A549 (cell line): ENCODE data around the gene AIF1. TPM values are rescaled to one million over a fixed set of nuclear protein-coding genes. Genes with fewer than 3 reads are reported as not detected.

Source experiments
- ATAC-seq, 2 experiments: fragments of 200-7000 bp in 1 of 2; fragments of >200 bp in 1 of 2; cut with Nextera tagmentation in 1 of 2; cut with Tn5 transposase in 1 of 2; 3 replicates each; pipeline versions ENCODE4 v1.8.0 to v1.9.1; 2018 to 2020; ENCODE audit warnings: mild to moderate bottlenecking in 1 of 2, moderate library complexity in 1 of 2
- CTCF ChIA-PET: fragments of 300-600 bp; sonication (Branson Sonifier 250); formaldehyde crosslinking; extraction: SDS; loops from one replicate; lab custom pipeline; 2021; ENCODE audit warnings: antibody characterized with exemption, inconsistent platforms; lab: Yijun Ruan, JAX
- POLR2A ChIA-PET: fragments of 350-600 bp; formaldehyde crosslinking; extraction: SDS; loops from one replicate; lab custom pipeline; 2021; ENCODE audit warnings: antibody characterized with exemption, inconsistent platforms; lab: Yijun Ruan, JAX
- DNase-seq, 2 experiments: peaks; one replicate each; pipeline versions ENCODE4 v3.0.0 to v3.0.0-alpha.2; 2011 to 2016; ENCODE audit warnings: low read depth in 1 of 2, low spot score in 1 of 2
- FAIRE-seq: peaks from 2 replicates; lab custom pipeline; 2011; peaks lifted over from hg19 to GRCh38; lab: Jason Lieb, UNC
- H3K27ac ChIP-seq, 2 experiments: fragments of >200 bp; sonication (Bioruptor Twin); formaldehyde crosslinking; 3 replicates each; pipeline ENCODE4 v1.5.1; 2016 to 2017
- H3K4me1 ChIP-seq: fragments of >200 bp; sonication (Bioruptor Twin); formaldehyde crosslinking; 3 replicates; pipeline ENCODE4 v1.6.1; 2016
- H3K4me2 ChIP-seq: fragments of >200 bp; sonication (Bioruptor Twin); formaldehyde crosslinking; 3 replicates; pipeline ENCODE4 v1.6.1; 2016
- H3K4me3 ChIP-seq: fragments of >200 bp; sonication (Bioruptor Twin); formaldehyde crosslinking; 3 replicates; pipeline ENCODE4 v1.5.1; 2016
- H3K9me3 ChIP-seq: fragments of >200 bp; sonication (Bioruptor Twin); formaldehyde crosslinking; 3 replicates; pipeline ENCODE4 v1.6.1; 2016
- BCL3 ChIP-seq: fragments of >200 bp; sonication (Bioruptor Twin); formaldehyde crosslinking; IDR thresholded peaks from 3 replicates; pipeline ENCODE4 v1.6.1; 2016
- BHLHE40 ChIP-seq: IDR thresholded peaks from 2 replicates; pipeline ENCODE4 v1.6.1; 2012; ENCODE audit warnings: low read depth, low read length, inconsistent platforms
- FOSL2 ChIP-seq, 2 experiments: fragments of 450-650 bp in 1 of 2; fragments of >200 bp in 1 of 2; sonication (Bioruptor Twin) in 1 of 2; formaldehyde crosslinking; IDR thresholded peaks; 2 replicates each; pipeline versions ENCODE4 v1.5.0 to v1.6.1; 2016 to 2020; ENCODE audit warnings: mild to moderate bottlenecking in 1 of 2, moderate library complexity in 1 of 2
- FOXS1 ChIP-seq: fragments of 250-450 bp; sonication (Bioruptor Pico); IDR thresholded peaks from 2 replicates; pipeline ENCODE4 v1.5.0; 2020; ENCODE audit warnings: mild to moderate bottlenecking, moderate library complexity
- GATA3 ChIP-seq: IDR thresholded peaks from 2 replicates; pipeline ENCODE4 v1.6.1; 2012; ENCODE audit warnings: borderline replicate concordance
- HDAC2 ChIP-seq: fragments of 200-600 bp; sonication (generic); IDR thresholded peaks from 2 replicates; pipeline ENCODE4 v1.6.1; 2016
- HEYL ChIP-seq: fragments of 250-450 bp; sonication (Bioruptor Pico); IDR thresholded peaks from 2 replicates; pipeline ENCODE4 v1.8.0; 2021; ENCODE audit warnings: mild to moderate bottlenecking, moderate library complexity
- HOXB5 ChIP-seq: fragments of 250-450 bp; sonication (Bioruptor Pico); IDR thresholded peaks from 2 replicates; pipeline ENCODE4 v1.5.0; 2020; ENCODE audit warnings: mild to moderate bottlenecking, moderate library complexity
- KDM1A ChIP-seq: fragments of 200-600 bp; sonication (generic); IDR thresholded peaks from 2 replicates; pipeline ENCODE4 v1.6.1; 2016; ENCODE audit warnings: low read depth, mild to moderate bottlenecking
- KDM5A ChIP-seq: fragments of 200-600 bp; sonication (generic); IDR thresholded peaks from 2 replicates; pipeline ENCODE4 v1.6.1; 2016; ENCODE audit warnings: antibody characterized with exemption, mild to moderate bottlenecking
- MAFK ChIP-seq: fragments of 450-650 bp; IDR thresholded peaks from 2 replicates; pipeline ENCODE4 v1.6.1; 2014; ENCODE audit not compliant: partially characterized antibody
- NFE2L2 ChIP-seq: fragments of 150-350 bp; conservative IDR thresholded peaks from 2 replicates; pipeline ENCODE4 v1.6.1; 2014; ENCODE audit warnings: low read length
- NPAS2 ChIP-seq: fragments of 250-450 bp; sonication (Bioruptor Pico); IDR thresholded peaks from 2 replicates; pipeline ENCODE4 v1.8.0; 2022; ENCODE audit warnings: mild to moderate bottlenecking, moderate library complexity, borderline replicate concordance
- PHF8 ChIP-seq: fragments of 200-600 bp; sonication (generic); IDR thresholded peaks from 2 replicates; pipeline ENCODE4 v1.6.1; 2016; ENCODE audit warnings: low read depth, mild to moderate bottlenecking, antibody characterized with exemption, moderate library complexity, borderline replicate concordance
- REST ChIP-seq: fragments of 200-600 bp; sonication (generic); IDR thresholded peaks from 2 replicates; pipeline ENCODE4 v1.6.1; 2016; ENCODE audit warnings: antibody characterized with exemption, mild to moderate bottlenecking, moderate library complexity
- RNF2 ChIP-seq: fragments of 200-600 bp; sonication (generic); IDR thresholded peaks from 2 replicates; pipeline ENCODE4 v1.6.1; 2016; ENCODE audit warnings: low read depth, mild to moderate bottlenecking, antibody characterized with exemption, moderate library complexity, borderline replicate concordance
- SMC3 ChIP-seq: fragments of >200 bp; sonication (Bioruptor Twin); formaldehyde crosslinking; IDR thresholded peaks from 3 replicates; pipeline ENCODE4 v1.6.1; 2018; ENCODE audit warnings: inconsistent platforms
- TFCP2L1 ChIP-seq: fragments of 250-450 bp; sonication (Bioruptor Pico); IDR thresholded peaks from 2 replicates; pipeline ENCODE4 v1.5.0; 2021; ENCODE audit warnings: mild to moderate bottlenecking
- WGBS: methylation state at CpG from one replicate; pipeline ENCODE4 v1.1.6; 2017; ENCODE audit errors: missing lambda C conversion rate; 5-methylcytosine and 5-hydroxymethylcytosine counted together
- polyA plus RNA-seq, 4 experiments: library from polyadenylated mRNA; depleted of rRNA in 3 of 4; stranded (reverse); fragments of >200 nt; fragmentation: RNase III in 1 of 4; extraction: RNeasy Plus Mini Kit Qiagen cat#74134 plus additional on column Dnase treatment in 1 of 4; gene quantifications; 2 replicates in 3 of 4; 3 replicates in 1 of 4; pipeline ENCODE4 v1.2.3, GENCODE V29; 2011 to 2017

The AIF1 gene
- polyA plus RNA-seq, 2 of the 4 experiments (the other 2 are of a cell fraction) = not detected

GRCh38 chr6:31576897-31577578 lies 38.0 kb upstream of the AIF1 start:
- CTCF ChIA-PET = interaction anchor here (1.4 to 18.3 kb wide), 5 partner anchors 7 to 30 kb away, joined by 4 to 338 read pairs (median 19); partner anchors contain the start of genes ATP6V1G2, NCR3 and NFKBIL1
- Histone ChIP-seq H3K27ac (no peak overlapping the region), H3K4me1 (peaks cover 6% of the 10 kb centered on the region; the same call in 1 of the 3 replicates), H3K9me3 (no peaks in the 10 kb centered on the region), H3K4me2 (no peak overlapping the region), H3K4me3 (no peak overlapping the region)
- ATAC-seq (no peak), FAIRE-seq (no peak), DNase-seq (no peak)
- WGBS = 75% methylated on average over 11 of the region's 19 CpGs
- TF ChIP-seq KDM5A (no peak), BCL3 (no peak), KDM1A (no peak)
- POLR2A ChIA-PET = no interaction called here

- ATAC-seq (no peak), DNase-seq (no peak), FAIRE-seq (no peak)
- ChIA-PET POLR2A (no interaction called here), CTCF (interaction anchor here (5.3 to 18.3 kb wide), 3 partner anchors 17 to 31 kb away, joined by 18 to 338 read pairs (median 56); partner anchors contain the start of genes ATP6V1G2, NCR3 and NFKBIL1)
- H3K4me3 ChIP-seq = no peak overlapping the region
- H3K4me2 ChIP-seq = no peak overlapping the region
- WGBS = 76% methylated on average over 2 of the region's 3 CpGs
- H3K4me1 ChIP-seq = peaks cover 6% of the 10 kb centered on the region; the same call in 1 of the 3 replicates
- H3K27ac ChIP-seq = no peak overlapping the region
- H3K9me3 ChIP-seq = no peaks in the 10 kb centered on the region
- TF ChIP-seq MAFK (no peak), NPAS2 (no peak), REST (no peak), FOXS1 (CRISPR knock-in tag) (no peak), BCL3 (no peak), PHF8 (no peak), TFCP2L1 (CRISPR knock-in tag) (no peak), GATA3 (no peak), BHLHE40 (no peak), FOSL2 (IDR thresholded peaks at IDR 0.05) (no peak), FOSL2 (CRISPR knock-in tag; IDR thresholded peaks at IDR 0.05) (no peak), HDAC2 (no peak), HEYL (no peak), SMC3 (no peak), HOXB5 (no peak), NFE2L2 (no peak), RNF2 (no peak)
Measured at GRCh38 chr6:31577579-31577966, 37.5 kb upstream of the AIF1 start.
